Effector CD4-positive, alpha-beta T cell (primary cell): ENCODE results near the gene SLC30A2.

Experiments
- DNase-seq: peaks from one replicate; pipeline ENCODE4 v3.0.0-alpha.2; 2020

SLC30A2 gene

GRCh38 chr1:25993197-25993951, 52.5 kb downstream of the SLC30A2 start:
- no peak for DNase-seq

GRCh38 chr1:25992689-25993171, 53.2 kb downstream of the SLC30A2 start:
- DNase-seq, result no peak

GRCh38 chr1:25991937-25992688, 53.8 kb downstream of the SLC30A2 start:
- DNase-seq, result no peak

GRCh38 chr1:25990702-25991395, 55.1 kb downstream of the SLC30A2 start:
- DNase-seq, result peak; percentile 16

- no peak for DNase-seq
Measured at GRCh38 chr1:25990251-25990650, 55.7 kb downstream of the SLC30A2 start.

GRCh38 chr1:25989440-25990234, 56.3 kb downstream of the SLC30A2 start:
- DNase-seq, result no peak

- DNase-seq, result no peak
Measured at GRCh38 chr1:25987951-25988350, 58.0 kb downstream of the SLC30A2 start.
